Kidney glomerular epithelial cell (primary cell): Measurements from ENCODE around the gene UAP1L1.
A peak's percentile ranks its signal among the peaks of the same experiment; 100 is the strongest.

Source experiments
- DNase-seq: peaks from one replicate; lab custom pipeline; 2025; lab: John Stamatoyannopoulos, UW

UAP1L1 gene

GRCh38 chr9:137076636-137077009, 694 bp upstream of the UAP1L1 start:
- no peak for DNase-seq

GRCh38 chr9:137077758-137078693, 709 bp downstream of the UAP1L1 start:
- no peak for DNase-seq

GRCh38 chr9:137078701-137079400, 1.5 kb downstream of the UAP1L1 start:
- DNase-seq: no peak

- no peak for DNase-seq
Measured at GRCh38 chr9:137079401-137079787, 2.1 kb downstream of the UAP1L1 start.

GRCh38 chr9:137080260-137081122, 3.2 kb downstream of the UAP1L1 start:
- DNase-seq: no peak

GRCh38 chr9:137082222-137082924, 5.1 kb downstream of the UAP1L1 start:
- DNase-seq: no peak

GRCh38 chr9:137082925-137083290, 5.6 kb downstream of the UAP1L1 start:
- no peak for DNase-seq

- peak; percentile 96 for DNase-seq
Measured at GRCh38 chr9:137083394-137084004, 6.2 kb downstream of the UAP1L1 start.

- no peak for DNase-seq
Measured at GRCh38 chr9:137084526-137084925, 7.2 kb downstream of the UAP1L1 start.

- DNase-seq: peak; percentile 3
Measured at GRCh38 chr9:137085920-137086530, 8.7 kb downstream of the UAP1L1 start.

GRCh38 chr9:137086531-137087408, 9.5 kb downstream of the UAP1L1 start, which contains the start of gene MAN1B1:
Gene MAN1B1 (plus strand): TSS chr9:137086985. CDS start chr9:137087000, 15 bp downstream.
- peak; percentile 99 for DNase-seq

GRCh38 chr9:137087409-137087925, 10.2 kb downstream of the UAP1L1 start:
- no peak for DNase-seq

- no peak for DNase-seq
Measured at GRCh38 chr9:137088121-137088520, 10.8 kb downstream of the UAP1L1 start.

GRCh38 chr9:137089232-137089947, 12.1 kb downstream of the UAP1L1 start:
- DNase-seq: no peak

GRCh38 chr9:137095664-137096517, 18.6 kb downstream of the UAP1L1 start:
- DNase-seq: no peak

GRCh38 chr9:137096785-137097546, 19.6 kb downstream of the UAP1L1 start:
- DNase-seq: no peak
